H4 (cell line): ENCODE measurements around the gene ZSCAN10. TPM values are rescaled to one million over a fixed set of nuclear protein-coding genes. Genes with fewer than 3 reads are reported as not detected.

Experiments
- DNase-seq: peaks from one replicate; pipeline ENCODE4 v3.0.0-alpha.2; 2015; ENCODE audit warnings: low spot score
- total RNA-seq: library from RNA; depleted of rRNA; stranded (reverse); fragments of >200 nt; shearing (Covaris generic); gene quantifications from 2 replicates; pipeline ENCODE4 v1.2.3, GENCODE V29; 2014

ZSCAN10 gene
- total RNA-seq, 1 experiment from 2014 or later, result not detected

DNA sequence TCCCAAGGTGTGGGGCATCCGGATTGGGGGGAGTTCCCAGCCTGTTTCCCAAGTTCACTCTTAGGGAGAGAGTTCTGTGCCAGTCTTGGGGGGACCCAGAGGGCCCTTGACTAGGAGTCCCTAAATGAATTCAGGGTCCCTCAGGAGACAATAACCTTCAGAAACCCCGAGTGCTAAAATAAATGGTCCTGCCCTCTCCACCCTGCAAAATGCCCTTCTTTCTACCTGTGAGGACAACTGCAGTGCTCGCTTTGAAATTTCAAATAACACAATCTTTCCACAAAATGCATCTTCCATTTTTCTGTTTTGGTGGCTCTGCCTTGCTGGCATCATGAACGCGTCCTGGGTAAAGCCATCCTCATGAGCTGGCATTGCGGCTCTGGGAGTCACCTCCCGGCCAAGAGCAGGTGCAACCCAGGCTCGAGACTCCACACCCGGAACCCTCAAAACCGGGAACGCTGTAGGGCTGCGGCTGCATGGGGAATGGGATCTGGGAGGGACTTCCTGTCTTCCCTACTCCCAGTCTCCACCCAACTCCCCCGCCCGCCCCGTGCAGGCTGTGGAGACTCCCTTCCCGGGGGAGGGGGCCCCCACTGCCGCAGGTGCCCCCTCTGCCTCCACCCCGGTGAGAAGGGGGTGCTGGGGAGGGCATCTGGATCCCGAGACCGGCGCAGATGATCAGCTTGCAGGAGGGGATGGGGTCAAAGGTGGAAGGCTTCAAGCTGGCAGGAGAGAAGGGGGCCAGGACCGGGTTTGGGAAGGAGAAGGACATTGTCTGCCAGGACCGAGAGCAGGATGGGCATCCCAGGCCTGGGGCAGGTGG, 13.2 kb upstream of the ZSCAN10 start, which contains the start of gene ZNF205:
TSS of gene ZNF205 (plus strand) at position 529 of the 823 bp plus-strand sequence. CDS start 845 bp downstream, outside the sequence.
- peak; percentile 65 for DNase-seq

DNA sequence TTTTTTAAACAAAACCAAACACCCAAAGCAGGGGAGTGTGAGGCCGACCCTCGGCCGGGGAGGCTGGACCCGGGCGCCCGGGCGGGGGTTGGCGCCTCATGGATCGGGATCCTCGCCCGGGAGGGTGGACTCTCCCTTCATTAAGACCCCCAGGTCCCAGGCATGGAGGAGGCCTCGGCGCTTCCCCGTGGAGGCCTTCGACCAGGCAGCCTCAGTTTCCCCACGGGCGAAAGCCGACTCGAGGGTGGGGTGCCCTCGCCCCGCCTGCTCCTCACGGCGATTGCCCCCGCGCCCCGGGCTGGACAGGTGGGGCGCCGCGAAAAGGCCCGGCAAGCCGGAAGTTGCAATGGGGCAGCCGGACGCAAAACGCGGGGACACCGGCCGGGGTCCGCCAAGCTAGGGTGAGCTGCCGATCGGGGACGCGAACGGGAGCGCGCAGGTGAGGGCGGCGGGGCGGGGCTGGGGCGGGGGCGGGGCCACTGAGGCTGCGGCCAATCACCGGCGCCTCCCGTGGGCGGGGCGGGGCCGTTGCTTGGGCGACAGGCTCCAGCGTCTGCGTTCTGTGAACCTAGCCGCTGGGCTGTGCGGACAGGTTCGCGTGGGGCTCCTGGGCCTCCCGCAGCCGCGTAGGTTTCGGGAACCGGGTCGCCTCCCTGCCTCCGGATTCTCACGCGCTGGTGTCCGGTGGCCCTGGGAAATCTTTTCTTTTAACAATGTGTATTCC, 7.3 kb upstream of the ZSCAN10 start:
- peak; percentile 82 for DNase-seq

DNA sequence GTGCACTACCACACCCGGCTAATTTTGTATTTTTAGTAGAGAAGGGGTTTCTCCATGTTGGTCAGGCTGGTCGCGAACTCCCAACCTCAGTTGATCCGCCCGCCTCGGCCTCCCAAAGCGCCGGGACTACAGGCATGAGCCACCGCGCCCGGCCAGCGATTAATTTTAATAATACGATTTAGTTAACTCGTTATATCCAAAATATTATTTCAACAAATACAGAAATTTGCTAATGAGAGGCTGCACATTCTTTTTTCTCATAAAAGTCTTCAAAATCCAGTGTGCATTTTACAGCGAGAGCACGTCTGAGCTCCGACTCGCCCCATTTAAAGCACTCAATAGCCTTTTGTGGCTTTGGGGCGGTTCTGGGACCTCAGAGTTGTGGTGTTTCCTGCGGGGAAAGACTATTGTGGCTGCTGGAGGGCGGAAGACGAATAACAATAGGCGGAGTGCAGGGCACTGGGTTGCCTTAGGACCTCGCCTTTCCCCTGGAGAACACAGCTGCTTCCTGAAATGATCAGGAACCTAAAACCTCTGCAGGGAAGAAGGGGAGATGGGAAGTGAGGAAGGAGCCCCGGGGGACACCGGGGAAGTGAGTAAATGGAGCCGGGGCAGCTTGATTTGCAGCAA, 2.9 kb upstream of the ZSCAN10 start:
- no peak for DNase-seq

DNA sequence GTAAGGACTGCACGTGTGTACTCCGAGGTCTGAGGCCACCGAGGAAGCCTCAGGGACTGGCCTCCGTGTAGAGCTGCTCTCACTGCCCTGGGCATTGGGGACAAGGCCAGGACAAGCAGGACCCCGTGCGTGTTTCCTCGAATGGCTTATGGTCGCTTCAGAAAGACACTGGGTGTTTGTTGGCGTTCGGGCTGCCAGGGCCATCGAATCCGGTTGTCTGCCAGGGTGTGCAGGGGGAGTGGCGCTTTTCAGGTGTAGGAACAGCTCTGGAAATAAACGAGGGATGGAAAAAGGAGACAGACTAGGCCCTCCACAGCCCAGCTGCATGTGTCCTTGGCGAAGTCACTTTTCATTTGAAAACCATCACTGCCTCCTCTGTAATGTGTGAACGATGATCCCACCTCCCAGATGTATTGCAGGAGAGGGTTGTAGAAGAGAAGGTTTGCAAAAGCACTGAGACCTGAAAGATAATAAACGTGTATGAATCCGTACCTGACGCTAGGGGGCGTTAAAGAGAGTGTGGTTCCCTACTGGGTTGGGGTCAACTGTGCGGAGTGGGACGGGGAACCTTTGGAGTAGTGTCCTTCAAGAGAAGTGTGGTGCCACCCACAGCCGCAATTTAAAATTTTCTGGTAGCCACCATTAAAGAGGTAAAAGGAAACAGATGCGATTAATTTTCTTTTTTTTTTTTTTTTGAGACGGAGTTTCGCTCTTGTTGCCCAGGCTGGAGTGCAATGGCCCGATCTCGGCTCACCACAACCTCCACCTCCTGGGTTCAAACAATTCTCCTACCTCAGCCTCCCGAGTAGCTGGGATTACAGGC, 2.1 kb upstream of the ZSCAN10 start:
- DNase-seq, result peak; percentile 34

DNA sequence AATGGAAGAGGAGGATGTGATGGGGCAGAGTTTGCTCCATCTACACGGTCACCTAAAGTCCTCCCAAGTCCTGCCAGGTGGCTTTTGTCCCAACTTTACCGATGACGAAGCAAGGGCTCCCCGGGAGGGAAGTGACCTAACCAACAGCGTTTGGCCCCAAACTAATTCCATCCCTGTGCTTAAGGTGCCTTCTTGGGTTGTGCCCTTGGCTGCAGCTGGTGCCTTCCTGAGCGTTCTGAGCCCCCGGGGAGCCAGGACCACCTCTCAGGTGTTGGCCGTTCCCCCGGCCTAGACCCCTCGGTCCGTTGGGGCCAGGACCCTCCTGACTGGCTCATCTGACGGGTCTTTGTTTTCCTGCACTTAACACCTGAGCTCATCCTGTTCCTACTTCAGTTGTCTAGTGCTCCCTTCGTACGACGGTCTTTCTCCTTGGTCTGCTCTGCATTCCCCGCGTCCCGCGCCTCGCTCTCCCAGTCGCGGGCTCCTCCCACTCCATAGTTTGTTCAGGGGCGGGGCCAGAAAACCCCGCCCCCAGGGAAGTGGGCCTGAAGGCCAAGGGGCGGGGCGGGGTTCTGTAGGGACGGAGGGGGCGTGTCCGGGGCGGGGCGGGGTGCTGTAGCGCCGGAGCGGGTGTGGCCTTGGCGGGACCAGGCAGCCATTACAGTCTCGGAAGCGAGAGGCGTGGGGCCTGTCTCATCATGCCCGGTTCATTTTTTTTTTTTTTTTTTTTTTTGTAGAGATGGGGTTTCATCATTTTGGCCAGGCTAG, 822 bp upstream of the ZSCAN10 start:
- peak; percentile 59 for DNase-seq

DNA sequence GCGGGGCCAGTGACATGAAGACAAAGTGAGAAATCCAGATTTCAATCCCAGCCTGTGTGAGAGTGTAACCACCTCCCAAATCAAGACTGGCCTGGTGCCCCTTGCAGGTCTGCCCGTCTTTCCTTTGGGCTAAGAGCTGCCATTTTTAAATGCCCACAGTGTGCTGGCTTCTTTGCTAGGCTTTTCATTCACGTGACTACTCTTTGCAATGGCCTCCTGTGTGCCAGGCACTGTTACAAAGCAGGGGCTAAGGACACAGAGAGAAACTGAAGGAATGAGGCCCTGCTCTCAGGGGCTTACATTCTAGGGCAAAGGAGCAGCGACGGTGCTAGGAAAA, 269 bp upstream of the ZSCAN10 start:
- no peak for DNase-seq

DNA sequence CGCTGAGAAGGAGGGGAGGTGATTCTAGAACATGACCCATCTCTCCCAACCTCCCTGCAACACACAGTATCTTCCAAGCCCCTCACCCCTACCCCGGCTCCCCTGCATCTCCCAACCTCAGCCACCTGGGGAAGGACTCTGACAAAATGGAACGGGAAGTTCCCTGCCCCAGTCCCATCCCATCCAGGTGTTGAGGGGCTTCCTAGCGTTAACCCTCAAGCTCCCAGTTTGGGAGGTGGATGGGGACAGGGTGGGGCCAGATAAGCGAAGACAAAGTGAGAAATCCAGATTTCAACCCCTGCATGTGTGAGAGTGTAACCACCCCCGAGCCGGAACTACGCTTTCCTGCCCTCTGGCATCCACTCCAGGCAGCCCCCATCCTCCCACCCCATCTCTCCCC, 1.8 kb downstream of the ZSCAN10 start:
- DNase-seq, result no peak

DNA sequence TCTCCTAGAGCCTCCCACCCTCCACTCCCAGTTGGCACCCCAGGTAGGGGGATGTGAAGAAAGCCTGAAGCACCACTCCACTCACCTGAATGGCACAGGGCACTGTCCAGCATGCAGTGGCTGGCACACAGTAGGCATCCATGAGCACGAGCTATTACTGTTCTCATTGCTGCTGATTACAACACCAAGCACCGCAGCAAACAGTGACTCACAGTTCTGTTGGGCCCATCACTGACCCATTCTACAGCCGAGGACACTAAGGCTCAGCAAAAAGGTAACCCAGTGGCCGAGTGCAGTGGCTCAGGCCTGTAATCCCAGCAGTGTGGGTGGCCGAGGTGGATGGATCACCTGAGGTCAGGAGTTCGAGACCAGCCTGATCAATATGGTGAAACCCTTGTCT, 2.7 kb downstream of the ZSCAN10 start:
- DNase-seq, result no peak

DNA sequence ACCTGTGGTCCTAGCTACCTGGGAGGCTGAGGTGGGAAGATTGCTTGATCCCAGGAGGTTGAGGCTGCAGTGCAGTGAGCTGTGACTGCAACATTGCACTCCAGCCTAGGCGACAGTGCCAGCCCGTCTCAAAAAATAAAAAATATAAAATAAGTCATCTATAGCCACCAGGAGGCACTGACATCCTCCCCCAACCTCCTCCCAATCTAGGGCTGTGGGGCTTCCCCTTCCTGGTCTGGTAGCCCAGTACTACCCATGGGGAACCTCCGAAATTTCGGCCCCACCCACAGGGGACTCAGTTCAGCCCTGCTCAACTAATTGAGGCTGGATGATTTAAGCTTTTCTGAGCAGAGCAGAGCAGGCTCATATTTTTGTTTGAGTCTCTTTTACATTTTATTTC, 3.2 kb downstream of the ZSCAN10 start:
- DNase-seq, result no peak

DNA sequence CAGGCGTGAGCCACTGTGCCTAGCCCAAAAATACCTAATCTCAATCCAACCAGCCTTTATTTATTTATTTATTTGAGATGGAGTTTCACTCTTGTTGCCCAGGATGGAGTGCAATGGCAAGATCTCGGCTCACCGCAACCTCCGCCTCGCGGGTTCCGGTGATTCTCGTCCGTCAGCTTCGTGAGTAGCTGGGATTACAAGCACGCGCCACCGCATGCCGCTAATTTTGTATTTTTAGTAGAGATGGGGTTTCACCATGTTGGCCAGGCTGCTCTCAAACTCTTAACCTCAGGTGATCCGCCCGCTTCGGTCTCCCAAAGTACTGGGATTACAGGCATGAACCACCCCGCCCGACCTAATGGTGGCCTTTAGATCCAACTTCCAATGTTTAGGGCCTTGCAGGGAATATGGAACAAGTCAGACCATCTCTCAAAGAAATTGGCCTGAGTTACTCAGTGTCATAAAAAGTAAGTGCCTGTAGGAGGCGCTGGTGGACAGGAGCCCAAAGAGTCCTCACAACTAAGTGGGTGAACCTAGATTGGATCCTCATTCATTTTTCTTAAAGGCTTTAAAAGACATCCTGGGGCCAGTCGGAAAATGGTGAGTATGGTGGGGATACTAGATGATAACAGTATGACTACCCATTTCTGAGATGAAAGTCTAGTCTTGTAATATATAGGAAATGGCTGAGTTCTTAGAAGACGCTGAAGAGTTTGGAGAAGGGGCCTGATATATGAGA, 4.6 kb downstream of the ZSCAN10 start:
- peak; percentile 38 for DNase-seq

DNA sequence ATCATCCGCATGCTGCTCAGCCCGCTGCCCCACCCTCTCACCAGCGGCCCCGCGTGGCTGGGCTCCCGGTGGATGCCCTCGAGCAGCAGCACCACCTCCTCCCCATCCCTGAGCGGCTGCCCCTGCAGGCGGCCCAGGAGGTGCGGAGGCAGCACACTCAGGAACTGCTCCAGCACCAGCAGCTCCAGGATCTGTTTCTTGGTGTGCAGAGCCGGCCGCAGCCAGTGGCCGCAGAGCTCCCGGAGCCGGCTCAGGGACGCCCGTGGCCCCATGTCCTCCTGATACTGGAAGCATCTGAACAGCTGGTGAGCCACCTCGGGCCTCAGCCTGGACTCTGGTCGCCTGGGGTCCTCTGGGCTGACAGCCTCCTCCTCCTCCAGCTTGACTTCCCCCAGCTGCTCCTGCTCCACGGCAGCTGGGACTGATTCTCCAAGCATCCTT, 6.6 kb downstream of the ZSCAN10 start:
- DNase-seq, result no peak

DNA sequence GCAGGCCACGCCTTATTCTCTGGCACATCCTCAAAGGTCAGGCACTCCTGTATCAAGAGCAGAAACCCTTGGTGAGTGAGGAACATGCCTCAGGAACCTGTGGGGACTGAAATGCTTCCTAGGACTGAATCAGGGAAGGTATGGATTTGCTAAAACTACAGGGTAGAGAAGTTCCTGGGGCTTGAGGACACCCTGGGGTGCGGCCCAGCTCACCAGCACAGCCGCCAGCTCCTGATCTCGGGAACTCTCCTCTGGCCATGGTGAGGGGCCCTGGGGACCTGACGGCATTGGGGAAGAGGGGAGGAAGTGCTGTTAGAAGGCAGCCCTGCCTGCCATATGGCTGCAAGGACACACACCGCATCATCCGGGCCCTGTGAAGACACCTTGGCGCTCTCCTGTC, 7.5 kb downstream of the ZSCAN10 start:
- no peak for DNase-seq

DNA sequence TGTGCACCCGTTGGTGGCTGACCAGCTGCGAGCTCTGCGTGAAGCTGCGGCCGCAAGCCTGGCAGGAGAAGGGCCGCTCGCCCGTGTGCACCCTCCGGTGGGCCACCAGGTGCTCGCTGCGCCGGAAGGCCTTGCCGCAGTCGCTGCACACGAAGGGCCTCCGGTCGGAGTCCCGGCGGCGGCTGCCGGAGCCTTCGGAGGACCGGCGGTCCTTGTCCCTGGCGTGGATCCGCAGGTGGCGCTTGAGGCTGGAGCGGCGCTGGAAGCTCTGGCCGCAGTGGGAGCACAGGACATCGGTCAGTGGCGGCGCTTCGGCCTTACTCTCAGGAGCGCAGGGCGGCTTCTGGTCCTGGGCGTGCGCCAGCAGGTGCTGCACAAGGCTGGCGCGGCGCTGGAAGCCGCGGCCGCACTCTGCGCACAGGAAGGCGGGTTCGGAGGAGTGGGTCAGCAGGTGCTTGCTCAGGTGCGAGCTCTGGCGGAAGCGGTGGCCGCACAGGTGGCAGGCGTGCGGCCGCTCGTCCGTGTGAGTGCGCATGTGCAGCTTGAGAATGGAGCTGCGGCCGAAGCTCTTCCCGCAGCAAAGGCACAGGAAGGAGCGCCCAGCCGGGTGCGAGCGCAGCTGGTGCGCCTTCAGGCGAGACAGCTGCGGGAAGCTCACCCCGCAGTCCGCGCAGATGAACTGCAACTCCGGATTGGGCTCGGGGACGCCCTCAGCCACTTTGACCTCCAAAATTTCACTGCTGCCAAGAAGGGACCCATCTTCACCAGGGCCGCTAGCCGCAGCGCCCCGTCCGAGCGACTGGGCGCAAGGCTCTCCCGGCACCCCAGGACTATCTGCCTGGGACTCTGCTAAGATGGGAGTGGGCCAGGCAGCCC, 9.1 kb downstream of the ZSCAN10 start:
- DNase-seq, result no peak

DNA sequence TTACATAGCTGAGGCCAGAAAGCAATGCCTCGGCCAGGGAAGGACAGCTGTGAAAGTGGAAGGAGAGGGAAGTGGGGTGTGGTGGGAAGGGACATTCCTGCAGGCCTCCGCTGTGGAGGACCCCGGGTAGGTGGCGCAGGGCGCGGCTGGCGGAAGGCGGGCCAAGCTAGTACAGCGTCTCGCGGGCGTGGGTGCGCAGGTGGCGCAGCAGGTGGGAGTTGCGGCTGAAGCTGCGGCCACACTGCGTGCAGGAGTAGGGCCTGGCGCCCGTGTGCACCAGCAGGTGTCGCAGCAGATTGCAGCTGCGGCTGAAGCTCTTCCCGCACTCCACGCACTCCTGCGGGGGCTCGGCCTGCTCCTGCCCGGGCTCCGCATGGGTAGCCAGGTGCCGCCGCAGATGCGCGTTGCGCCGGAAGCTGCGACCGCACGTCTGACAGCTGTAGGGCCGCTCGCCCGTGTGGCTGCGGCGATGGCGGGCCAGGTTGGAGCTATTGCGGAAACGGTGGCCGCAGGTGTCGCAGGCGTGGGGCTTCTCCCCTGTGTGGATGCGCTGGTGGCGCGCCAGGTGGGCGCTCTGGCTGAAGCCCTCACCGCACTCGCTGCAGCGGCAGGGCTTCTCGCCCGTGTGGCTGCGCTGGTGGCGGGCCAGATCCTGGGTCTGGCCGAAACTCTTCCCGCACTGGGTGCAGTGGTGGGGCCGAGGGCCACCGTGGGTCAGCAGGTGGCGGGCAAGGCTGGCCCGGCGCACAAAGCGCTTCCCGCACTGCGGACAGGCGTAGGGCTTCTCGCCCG, 10.0 kb downstream of the ZSCAN10 start:
- no peak for DNase-seq

DNA sequence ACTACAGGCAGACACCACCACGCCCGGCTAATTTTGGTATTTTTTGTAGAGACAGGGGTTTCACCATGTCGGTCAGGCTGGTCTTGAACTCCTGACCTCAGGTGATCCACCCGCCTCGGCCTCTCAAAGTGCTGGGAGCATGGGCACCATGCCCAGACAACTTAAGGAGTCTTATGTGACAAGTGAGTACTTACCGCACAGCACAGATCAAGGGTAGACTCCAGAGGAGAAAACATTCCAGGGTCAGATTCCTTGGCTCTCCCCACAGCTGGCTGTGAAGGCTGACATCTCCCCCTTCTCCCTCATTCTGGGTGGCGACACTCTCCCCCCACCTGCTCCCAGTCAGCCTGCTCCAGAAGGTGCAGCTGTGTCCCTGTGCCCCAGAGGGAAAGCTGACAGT, 10.6 kb downstream of the ZSCAN10 start:
- no peak for DNase-seq

DNA sequence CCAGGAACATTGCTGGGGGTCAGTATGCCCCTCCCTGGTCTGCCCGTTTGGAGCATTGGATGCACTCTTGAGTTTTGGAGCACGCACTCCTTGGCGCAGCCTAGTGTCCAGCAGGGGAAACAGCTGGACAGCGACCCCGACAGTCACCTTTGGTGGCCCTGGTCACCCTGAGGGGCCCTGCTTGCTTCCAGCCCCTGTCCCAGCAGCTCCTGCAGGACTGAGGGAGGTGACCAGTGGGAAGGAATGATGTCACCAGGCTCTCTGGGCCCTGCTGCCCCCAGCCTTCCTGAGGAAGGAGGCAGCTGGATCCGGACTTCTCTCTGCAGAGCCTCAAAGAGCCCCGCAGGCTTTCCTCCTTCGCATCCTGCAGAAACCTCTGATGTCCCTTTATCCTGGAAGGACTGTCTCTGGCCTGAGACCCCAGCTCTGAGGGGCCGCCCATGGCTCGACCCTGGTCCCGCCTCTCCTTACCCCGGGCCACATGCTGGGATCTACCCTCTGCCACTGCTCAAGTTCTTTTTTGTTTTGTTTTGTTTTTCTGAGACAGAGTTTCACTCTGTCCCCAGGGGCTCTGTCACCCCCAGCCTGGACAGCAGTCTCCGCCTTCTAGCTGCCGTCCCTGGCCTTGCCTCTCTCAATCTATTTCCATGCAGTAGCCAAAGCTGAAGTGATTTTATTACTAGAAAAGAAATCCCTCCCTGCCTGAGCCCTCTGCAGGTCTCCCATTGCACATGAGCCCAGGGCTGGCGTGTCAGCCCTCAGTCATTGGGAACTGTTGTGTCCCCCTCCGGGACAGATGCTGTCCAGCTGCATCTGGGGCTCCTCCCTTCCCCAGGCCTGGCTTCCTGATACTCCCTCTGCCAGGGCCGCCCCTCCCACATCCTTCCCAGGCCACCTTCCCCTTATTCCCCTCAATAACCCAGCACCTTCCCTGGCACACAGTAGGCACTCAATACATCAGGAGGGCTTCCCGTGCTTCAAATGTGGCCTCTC, 11.6 kb downstream of the ZSCAN10 start:
- no peak for DNase-seq

DNA sequence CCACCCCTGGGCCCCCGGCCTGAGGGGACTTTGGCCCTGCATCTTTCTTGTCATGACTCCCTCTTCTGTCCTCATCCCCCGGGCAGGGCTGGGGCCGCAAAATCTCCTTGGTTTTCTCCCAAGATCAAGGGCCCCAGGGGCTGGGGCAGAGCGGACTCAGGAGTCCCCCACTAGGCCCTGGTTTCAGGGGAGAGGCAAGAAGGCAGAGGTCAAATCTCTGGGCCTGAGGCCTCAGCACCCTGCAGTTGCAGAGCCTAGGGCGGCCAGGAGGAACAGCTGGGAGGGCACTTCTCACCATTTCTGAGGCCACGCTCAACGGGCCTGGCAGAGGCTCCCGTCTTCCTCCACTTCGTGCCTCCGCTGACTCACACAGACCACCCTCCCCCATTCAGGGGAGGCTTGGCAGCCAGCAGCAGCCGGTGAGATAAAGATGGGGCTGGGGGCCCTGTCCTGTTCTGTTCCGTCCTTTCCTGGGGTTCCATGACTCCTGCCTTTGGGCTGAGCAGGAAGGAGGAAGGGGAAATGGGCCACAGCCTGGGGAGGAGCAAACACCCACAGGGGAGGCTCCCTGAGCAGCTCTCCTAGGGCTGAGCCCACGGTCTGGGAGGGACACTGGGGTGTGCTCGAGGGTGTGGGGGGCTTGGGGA, 12.4 kb downstream of the ZSCAN10 start:
- DNase-seq, result no peak
